Kidney (tissue), 14 donors: Measurements from ENCODE around the gene HDGF. TPM values are rescaled to one million over a fixed set of nuclear protein-coding genes. Genes with fewer than 3 reads are reported as not detected.

ENCODE experiments used
- DNase-seq, 5 donors: peaks; one replicate each; pipeline ENCODE4 v3.0.0-alpha.2; 2013 to 2020
- FAIRE-seq: peaks from 2 replicates; lab custom pipeline; 2012; peaks lifted over from hg19 to GRCh38; lab: Jason Lieb, UNC
- H3K27ac ChIP-seq, 2 donors: one replicate each; pipeline ENCODE4 v1.7.0; 2013; ENCODE audit warnings: low read depth in 2 of 2, low read length in 2 of 2, inconsistent platforms in 1 of 2
- H3K27me3 ChIP-seq: one replicate; pipeline ENCODE4 v1.7.1; 2013; ENCODE audit warnings: low read length, inconsistent platforms; ENCODE audit not compliant: control insufficient read depth, insufficient read depth
- H3K36me3 ChIP-seq, 3 donors: one replicate each; pipeline versions ENCODE4 v1.7.0 to v1.7.1; 2013; ENCODE audit warnings: low read length in 3 of 3, control low read depth in 1 of 3, inconsistent platforms in 1 of 3; ENCODE audit not compliant: insufficient read depth in 3 of 3, control insufficient read depth in 2 of 3
- H3K4me1 ChIP-seq, 3 donors: one replicate each; pipeline versions ENCODE4 v1.7.0 to v1.7.1; 2013; ENCODE audit warnings: low read length in 3 of 3, inconsistent platforms in 1 of 3, low read depth in 1 of 3; ENCODE audit not compliant: control insufficient read depth in 2 of 3, insufficient read depth in 2 of 3
- H3K4me3 ChIP-seq, 3 donors: one replicate each; pipeline versions ENCODE4 v1.7.0 to v1.8.1; 2013; ENCODE audit warnings: low read length in 3 of 3, control low read depth in 1 of 3, inconsistent platforms in 1 of 3
- H3K9ac ChIP-seq, 3 donors: one replicate each; pipeline versions ENCODE4 v1.7.0 to v1.7.1; 2013; ENCODE audit warnings: low read length in 3 of 3, control low read depth in 1 of 3, inconsistent platforms in 1 of 3
- H3K9me3 ChIP-seq, 3 donors: one replicate each; pipeline versions ENCODE4 v1.7.0 to v1.7.1; 2013; ENCODE audit warnings: low read length in 3 of 3, control low read depth in 1 of 3, inconsistent platforms in 1 of 3; ENCODE audit not compliant: control insufficient read depth in 2 of 3, insufficient read depth in 1 of 3
- CTCF ChIP-seq: IDR thresholded peaks from 3 replicates; pipeline ENCODE4 v1.5.1; 2012; ENCODE audit warnings: mild to moderate bottlenecking, moderate library complexity, borderline replicate concordance; ENCODE audit not compliant: insufficient read depth; ENCODE audit errors: extremely low read depth
- intact Hi-C: fragments of 100-400 bp; cut with DNase I; formaldehyde crosslinking; loops from one replicate; pipeline ENCODE4 v1.11.1; 2022
- polyA plus RNA-seq: library from polyadenylated mRNA; stranded (reverse); fragments of 350-450 nt; fragmentation: Illumina TruSeq; extraction: RNeasy Lipid Tissue Mini Kit (QIAGEN cat#74804); gene quantifications from one replicate; pipeline ENCODE4 v1.2.3, GENCODE V29; 2014; ENCODE audit warnings: low read depth, low replicate concordance; ENCODE audit not compliant: insufficient read depth
- total RNA-seq: library from RNA; stranded (reverse); fragmentation: NEBNext Ultra II Directional; extraction: Animal tissue kit (Norgen Biotek cat#: 25700); gene quantifications from one replicate; pipeline ENCODE4 v1.2.1, GENCODE V29; 2021
- donor health status: control.
- donor health status: control.
- donor health status: control.
- donor health status: control.
- donor health status: control.
- donor health status: DM: yes; HTN: yes; CAD: no.
- donor health status: Normal renal cell carcinoma (clear cell type).

The HDGF gene
- total and polyA plus RNA-seq, 2 donors from 2014 or later: 198 to 206 TPM

- H3K27me3 ChIP-seq: no peaks in the 10 kb centered on the region
- H3K4me1 ChIP-seq: peaks cover 0 to 11% (median 0%) of the 10 kb centered on the region in 3 donors
- intact Hi-C loops: no loop called here
- H3K9me3 ChIP-seq: no peaks in the 10 kb centered on the region
- no peaks in the 10 kb centered on the region for H3K36me3 ChIP-seq
- H3K9ac ChIP-seq: peak overlapping the region in 2 of 3 donors; percentile 2 to 62
- H3K4me3 ChIP-seq: peak overlapping the region; percentile 15 to 50 (median 28)
- no peak overlapping the region for H3K27ac ChIP-seq
- DNase-seq (peak; percentile 79 to 95 (median 94)), FAIRE-seq (no peak)
- TF ChIP-seq CTCF: peak; percentile 52
Observed at GRCh38 chr1:156705918-156706656, 45.4 kb downstream of the HDGF start.

- Histone ChIP-seq H3K4me3 (peak within 1 kb of the TSS; percentile 15 to 50 (median 39)), H3K9me3 (no peaks in the 10 kb centered on the region), H3K9ac (peak within 1 kb of the TSS in 2 of 3 donors; percentile 2 to 62), H3K36me3 (no peaks in the 10 kb centered on the region), H3K27ac (no peak within 1 kb of the TSS), H3K4me1 (peaks cover 0 to 11% (median 0%) of the 10 kb centered on the region in 3 donors), H3K27me3 (no peaks in the 10 kb centered on the region)
- TF ChIP-seq CTCF: no peak
- peak in 4 of 5 donors; percentile 62 to 90 (median 85) for DNase-seq
- intact Hi-C loops: no loop called here
- no peak for FAIRE-seq
Observed at GRCh38 chr1:156705321-156705917, 46.1 kb downstream of the HDGF start, which contains the start of gene CRABP2. Gene CRABP2 (minus strand): TSS chr1:156705583. CDS start chr1:156705446, 137 bp downstream.

GRCh38 chr1:156704930-156705320, 46.5 kb downstream of the HDGF start:
- peak overlapping the region in 2 of 3 donors; percentile 39 to 50 for H3K4me3 ChIP-seq
- intact Hi-C loops: no loop called here
- TF ChIP-seq CTCF: no peak
- H3K27me3 ChIP-seq: no peaks in the 10 kb centered on the region
- peak in 4 of 5 donors; percentile 53 to 83 (median 66) for DNase-seq
- peak overlapping the region in 1 of 3 donors; percentile 40 for H3K9ac ChIP-seq
- peaks cover 0 to 11% (median 0%) of the 10 kb centered on the region in 3 donors for H3K4me1 ChIP-seq
- H3K27ac ChIP-seq: no peak overlapping the region
- no peaks in the 10 kb centered on the region for H3K36me3 ChIP-seq
- H3K9me3 ChIP-seq: no peaks in the 10 kb centered on the region
- FAIRE-seq: no peak
